IPS DF 4.7 (cell line): ENCODE measurements around the gene TBATA.

Experiments
- DNase-seq: peaks from one replicate; pipeline ENCODE4 v3.0.0-alpha.2; 2013; ENCODE audit warnings: low spot score; ENCODE audit errors: extremely low read depth

The TBATA gene

GRCh38 chr10:70745555-70745954 lies 39.6 kb downstream of the TBATA start:
- no peak for DNase-seq

GRCh38 chr10:70744617-70745143 lies 40.5 kb downstream of the TBATA start:
- DNase-seq, result no peak

- no peak for DNase-seq
These were observed 41.3 kb downstream of the TBATA start for GRCh38 chr10:70743879-70744278.

GRCh38 chr10:70743430-70743788 lies 41.8 kb downstream of the TBATA start:
- DNase-seq, result no peak

GRCh38 chr10:70742537-70743429 lies 42.4 kb downstream of the TBATA start:
- no peak for DNase-seq

GRCh38 chr10:70740406-70741288 lies 44.5 kb downstream of the TBATA start:
- DNase-seq, result no peak

- DNase-seq, result no peak
These were observed 46.4 kb downstream of the TBATA start for GRCh38 chr10:70738761-70739121.

GRCh38 chr10:70738006-70738760 lies 47.0 kb downstream of the TBATA start:
- DNase-seq, result no peak

- no peak for DNase-seq
These were observed 47.9 kb downstream of the TBATA start for GRCh38 chr10:70737250-70737649.

GRCh38 chr10:70736525-70736924 lies 48.7 kb downstream of the TBATA start:
- no peak for DNase-seq

- DNase-seq, result no peak
These were observed 50.0 kb downstream of the TBATA start for GRCh38 chr10:70735161-70735560.

- DNase-seq, result no peak
These were observed 52.1 kb downstream of the TBATA start for GRCh38 chr10:70733051-70733450.

GRCh38 chr10:70732569-70732968 lies 52.6 kb downstream of the TBATA start:
- DNase-seq, result no peak

GRCh38 chr10:70730955-70731354 lies 54.2 kb downstream of the TBATA start:
- DNase-seq, result no peak

- DNase-seq, result no peak
These were observed 55.3 kb downstream of the TBATA start for GRCh38 chr10:70729763-70730357.

- no peak for DNase-seq
These were observed 56.8 kb downstream of the TBATA start for GRCh38 chr10:70728328-70728727.

- DNase-seq, result no peak
These were observed 58.2 kb downstream of the TBATA start for GRCh38 chr10:70726909-70727495.

- DNase-seq, result no peak
These were observed 61.4 kb downstream of the TBATA start for GRCh38 chr10:70723771-70724170.

- no peak for DNase-seq
These were observed 62.3 kb downstream of the TBATA start for GRCh38 chr10:70722820-70723424.
